GM12801 (cell line): Measurements from ENCODE around the gene TACR2.

Experiments used
- TF ChIP-seq, protein P1 (sequence below): IDR thresholded peaks from one replicate; pipeline ENCODE4 v1.5.1; 2011; ENCODE audit warnings: control low read depth; ENCODE audit not compliant: insufficient read length; ENCODE audit errors: extremely low read depth

The TACR2 gene

DNA sequence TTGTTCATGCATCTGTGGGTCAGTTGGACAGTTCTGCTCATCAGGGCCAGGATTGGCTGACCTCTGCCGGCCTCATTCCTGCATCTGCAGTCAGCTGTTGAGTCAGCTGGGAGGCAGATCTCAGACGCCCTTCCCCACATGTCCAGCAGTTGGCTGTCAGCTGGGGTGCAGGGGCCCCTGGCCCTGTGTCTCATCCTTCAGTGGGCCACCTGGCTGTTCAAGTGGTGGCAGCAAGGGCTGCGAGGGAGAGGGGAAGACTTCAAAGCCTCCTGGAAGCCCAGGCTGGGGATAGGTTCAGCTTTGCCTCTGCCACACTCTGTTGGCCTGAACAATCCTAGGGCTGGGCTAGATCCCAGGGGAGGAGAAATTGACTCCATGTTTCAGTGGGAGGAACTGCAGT is 33.2 kb downstream of the TACR2 start:
- TF ChIP-seq, protein P1, sequence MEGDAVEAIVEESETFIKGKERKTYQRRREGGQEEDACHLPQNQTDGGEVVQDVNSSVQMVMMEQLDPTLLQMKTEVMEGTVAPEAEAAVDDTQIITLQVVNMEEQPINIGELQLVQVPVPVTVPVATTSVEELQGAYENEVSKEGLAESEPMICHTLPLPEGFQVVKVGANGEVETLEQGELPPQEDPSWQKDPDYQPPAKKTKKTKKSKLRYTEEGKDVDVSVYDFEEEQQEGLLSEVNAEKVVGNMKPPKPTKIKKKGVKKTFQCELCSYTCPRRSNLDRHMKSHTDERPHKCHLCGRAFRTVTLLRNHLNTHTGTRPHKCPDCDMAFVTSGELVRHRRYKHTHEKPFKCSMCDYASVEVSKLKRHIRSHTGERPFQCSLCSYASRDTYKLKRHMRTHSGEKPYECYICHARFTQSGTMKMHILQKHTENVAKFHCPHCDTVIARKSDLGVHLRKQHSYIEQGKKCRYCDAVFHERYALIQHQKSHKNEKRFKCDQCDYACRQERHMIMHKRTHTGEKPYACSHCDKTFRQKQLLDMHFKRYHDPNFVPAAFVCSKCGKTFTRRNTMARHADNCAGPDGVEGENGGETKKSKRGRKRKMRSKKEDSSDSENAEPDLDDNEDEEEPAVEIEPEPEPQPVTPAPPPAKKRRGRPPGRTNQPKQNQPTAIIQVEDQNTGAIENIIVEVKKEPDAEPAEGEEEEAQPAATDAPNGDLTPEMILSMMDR = no peak

DNA sequence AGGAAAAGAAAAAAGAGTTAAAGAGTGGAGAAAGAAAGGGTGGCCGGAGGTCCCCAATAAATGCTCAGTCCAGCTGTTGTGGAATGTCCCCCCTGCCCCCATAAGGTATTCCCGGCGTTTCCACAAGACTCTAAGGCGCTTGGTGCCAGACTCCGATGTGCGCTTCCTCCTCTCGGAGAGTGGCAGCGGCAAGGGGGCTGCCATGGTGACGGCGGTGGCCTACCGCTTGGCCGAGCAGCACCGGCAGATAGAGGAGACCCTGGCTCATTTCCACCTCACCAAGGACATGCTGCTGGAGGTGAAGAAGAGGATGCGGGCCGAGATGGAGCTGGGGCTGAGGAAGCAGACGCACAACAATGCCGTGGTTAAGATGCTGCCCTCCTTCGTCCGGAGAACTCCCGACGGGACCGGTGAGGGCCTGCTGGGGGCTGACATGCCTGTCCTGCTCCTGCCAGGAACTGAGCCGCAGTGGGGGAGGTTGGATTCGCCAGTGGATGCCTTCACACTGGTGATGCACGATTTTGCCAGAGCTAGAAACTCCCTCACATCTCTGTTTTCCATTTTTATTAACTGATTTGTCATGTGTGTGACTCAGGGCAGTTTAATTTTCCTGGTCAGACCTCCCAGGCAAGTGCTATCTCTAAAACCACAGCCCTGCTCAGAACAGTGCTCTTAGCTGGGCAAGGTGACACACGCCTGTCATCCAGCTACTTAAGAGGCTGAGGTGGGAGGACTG is 34.2 kb downstream of the TACR2 start:
- TF ChIP-seq, protein P1 = no peak

DNA sequence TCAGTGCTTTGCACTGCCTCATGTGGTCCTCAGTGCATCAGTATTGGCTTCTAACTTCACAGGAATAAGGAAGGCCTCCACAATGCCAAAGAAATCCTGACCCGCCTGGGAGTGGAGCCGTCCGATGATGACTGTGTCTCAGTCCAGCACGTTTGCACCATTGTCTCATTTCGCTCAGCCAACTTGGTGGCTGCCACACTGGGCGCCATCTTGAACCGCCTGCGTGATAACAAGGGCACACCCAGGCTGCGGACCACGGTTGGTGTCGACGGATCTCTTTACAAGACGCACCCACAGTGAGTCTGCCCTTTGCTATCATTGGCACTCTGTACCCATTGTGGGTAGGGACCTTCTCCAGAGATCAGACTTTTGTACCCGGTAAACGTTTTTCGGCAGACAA is 36.9 kb downstream of the TACR2 start:
- TF ChIP-seq, protein P1 = no peak

DNA sequence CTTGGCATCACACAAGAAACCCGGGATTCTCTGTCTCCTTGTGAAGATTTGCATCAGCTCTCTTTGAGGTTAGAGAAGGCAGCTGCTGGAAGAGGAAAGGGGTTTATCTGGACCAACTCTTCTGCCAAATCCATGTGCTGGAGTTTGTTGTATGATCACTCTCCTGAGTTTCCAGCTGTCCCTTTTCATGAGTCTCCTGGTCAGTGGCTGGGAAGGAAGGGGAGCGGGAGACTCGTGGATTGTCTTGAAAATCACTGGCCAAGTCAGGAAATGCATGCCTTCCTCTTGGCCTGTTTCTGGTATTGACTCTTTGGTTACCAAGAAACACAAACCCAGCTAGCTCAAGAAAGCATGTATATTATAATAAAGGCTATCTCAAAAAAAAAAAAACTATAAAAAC is 38.8 kb downstream of the TACR2 start:
- TF ChIP-seq, protein P1 = no peak

DNA sequence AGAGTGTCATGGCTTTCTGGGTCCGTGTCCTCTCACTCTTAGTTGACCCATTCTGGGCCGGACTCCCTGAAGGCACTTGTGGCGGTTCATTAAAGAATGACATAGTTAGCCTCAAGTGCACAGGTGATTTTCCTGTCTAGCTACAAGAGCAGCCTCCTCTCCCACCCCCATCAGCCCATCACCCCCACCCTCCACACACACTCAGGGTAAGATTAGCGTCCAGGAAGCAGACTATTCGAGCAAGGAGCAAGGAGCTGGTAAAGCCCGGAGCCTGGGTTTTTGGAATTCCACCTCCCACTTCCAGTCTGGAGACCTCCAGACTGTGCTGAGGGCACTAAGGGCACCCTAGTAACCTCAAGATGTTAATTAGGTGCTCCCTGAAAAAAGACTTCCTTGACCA is 39.5 kb downstream of the TACR2 start:
- TF ChIP-seq, protein P1 = no peak

DNA sequence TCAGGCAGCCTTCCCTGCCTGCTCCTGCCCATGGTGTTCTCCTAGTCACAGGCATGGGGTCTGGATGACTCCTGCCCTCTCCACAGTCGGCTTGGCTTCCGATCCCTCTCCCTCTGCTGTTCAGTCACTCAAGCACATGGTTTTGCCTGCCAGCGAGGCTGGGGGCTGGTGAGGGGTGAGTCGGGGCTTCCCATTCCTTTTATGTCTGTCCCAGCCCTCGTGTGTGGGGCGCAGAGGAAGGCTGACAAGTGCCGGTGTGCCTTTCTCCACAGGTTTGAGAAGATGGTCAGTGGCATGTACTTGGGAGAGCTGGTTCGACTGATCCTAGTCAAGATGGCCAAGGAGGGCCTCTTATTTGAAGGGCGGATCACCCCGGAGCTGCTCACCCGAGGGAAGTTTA is 40.1 kb downstream of the TACR2 start:
- TF ChIP-seq, protein P1 = no peak

DNA sequence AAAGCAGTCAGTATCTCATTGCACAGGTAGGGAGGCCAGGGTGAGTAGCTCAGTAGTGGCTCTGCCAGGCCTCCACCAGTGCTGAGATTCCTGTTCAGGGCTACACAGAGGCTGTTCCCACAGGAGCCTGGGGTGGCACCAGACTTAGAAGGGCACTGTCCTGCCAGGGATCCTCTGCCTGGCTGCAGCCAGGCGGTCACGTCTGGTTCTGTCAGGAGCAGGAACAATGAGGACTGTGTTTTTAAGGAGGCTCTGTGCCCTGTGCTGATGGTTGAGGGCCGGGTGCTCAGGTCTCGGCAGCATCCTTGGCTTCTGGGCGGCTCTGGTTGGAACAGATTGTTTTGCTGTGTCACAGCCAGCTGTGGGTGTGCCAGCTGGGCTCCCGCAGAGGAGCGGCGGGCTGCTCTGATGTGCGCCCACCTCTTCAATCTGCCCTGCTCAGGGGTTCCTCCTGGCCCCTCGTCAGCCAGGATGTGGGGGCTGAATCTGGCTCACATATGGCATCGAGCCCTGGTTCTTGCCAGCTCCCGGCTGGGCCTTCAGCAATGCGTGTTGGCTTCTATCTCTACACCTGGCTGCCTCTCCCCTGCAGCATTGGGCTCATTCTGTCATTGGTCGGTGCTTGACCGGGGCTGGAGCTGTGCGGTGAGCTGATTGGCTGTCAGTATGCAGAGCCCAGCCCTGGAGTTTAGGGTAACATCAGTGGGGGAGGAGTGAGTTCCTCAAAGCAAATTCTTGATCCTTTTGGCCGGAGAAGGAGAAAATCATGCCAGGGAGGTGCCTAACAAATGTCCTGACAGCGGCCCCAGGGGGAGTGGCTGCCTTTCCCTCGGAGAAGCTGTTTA is 41.2 kb downstream of the TACR2 start:
- TF ChIP-seq, protein P1 = no peak
